ENCODE results near the gene RHBDF1.
"Not testable (repeated sequence)": the region's sequence is repeated elsewhere in the genome, so short reads cannot be mapped to it uniquely, and the experiment has no call there.

Gene RHBDF1

DNA sequence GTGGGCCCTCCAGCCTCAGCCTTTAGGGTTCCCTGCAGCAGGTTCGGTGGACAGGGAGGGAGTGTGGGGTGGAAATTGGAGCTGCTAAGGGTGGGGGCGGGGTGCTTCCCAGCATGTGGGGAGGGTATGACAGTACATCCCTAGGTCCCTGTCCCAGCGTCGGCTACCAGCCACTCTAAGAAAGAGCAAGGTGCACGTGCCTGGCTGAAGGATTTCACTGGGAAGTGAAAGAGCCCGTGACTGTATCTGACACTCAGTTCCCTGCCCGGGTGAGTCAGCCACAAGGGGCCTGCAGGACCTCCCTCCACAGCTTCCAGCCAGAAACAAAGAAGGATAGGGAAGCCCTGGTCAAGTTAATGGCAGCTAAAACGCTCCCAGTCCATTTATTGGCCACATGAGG, 14.7 kb downstream of the RHBDF1 start:
- DNase-seq: no peak

DNA sequence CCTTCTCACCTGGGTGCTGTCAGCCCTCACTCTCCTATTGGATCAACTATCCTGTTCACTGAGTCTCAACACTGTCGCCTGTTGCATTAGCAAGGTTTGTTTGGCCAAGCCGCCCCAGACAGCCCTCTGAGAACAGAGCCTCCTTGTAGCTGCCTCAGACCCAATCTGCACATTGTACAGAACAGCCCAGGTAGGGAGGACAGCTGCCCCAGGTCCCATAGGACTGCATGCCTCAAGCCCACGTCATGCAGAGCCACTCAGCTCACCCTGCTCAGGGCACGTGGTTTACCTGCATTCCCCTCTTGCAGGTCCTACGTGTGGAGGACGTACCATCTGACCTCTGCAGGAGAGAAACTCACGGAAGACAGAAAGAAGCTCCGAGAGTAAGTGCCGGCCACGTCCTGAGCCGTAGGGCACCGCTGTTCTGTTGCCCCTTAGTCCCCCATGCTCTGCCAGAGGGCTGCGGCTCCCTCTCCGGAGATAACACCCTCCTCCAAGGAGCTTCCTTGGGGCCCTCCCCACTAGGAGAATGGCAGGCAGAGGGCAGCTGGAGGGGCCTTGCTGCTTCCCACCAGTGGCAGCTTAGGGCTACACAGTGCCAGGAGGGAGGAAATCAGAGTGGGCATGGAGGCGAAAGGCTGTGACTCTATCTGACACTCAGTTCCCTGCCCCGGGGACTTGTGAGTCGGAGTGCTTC, 16.1 kb downstream of the RHBDF1 start:
- DNase-seq: no peak

DNA sequence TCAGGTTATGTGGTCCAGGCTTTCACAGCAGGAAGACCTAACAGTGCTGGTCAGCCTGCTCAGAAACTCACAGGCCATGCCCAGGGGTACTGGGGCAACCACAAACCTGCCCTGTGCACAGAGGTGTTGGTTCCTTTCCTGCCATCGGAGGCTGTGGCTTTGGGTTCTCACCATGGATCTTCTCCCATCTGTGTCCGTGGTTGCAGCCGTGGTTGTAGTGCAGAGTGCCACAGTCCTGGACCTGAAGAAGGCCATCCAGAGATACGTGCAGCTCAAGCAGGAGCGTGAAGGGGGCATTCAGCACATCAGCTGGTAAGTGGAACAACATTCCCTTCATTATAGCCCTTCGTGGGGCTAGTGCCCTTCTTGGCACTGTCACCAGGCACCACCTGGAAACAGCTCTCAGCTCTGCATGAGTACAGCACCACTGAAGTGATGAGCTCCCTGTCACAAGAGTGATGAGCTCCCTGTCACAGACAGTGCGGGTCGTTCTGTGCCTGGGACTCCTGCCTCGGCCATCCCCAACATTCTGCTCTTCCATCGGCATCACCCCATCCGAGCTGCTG, 16.8 kb downstream of the RHBDF1 start:
- no peak for DNase-seq

DNA sequence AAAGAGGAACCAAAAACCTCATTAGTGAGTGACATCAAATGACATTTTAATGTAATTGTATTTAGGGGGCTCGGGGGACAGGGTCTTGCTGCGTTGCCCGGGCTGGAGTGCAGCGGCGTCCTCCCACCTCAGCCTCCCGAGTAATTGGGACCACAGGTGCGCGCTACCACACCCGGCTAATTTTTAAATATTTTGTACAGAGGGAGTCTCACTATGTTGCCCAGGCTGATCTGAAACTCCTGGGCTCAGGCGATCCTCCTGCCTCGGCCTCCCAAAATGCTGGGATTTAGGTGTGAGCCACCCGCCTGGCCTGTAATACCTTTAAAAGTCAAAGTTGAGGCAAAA, 18.2 kb downstream of the RHBDF1 start:
- DNase-seq: no peak

DNA sequence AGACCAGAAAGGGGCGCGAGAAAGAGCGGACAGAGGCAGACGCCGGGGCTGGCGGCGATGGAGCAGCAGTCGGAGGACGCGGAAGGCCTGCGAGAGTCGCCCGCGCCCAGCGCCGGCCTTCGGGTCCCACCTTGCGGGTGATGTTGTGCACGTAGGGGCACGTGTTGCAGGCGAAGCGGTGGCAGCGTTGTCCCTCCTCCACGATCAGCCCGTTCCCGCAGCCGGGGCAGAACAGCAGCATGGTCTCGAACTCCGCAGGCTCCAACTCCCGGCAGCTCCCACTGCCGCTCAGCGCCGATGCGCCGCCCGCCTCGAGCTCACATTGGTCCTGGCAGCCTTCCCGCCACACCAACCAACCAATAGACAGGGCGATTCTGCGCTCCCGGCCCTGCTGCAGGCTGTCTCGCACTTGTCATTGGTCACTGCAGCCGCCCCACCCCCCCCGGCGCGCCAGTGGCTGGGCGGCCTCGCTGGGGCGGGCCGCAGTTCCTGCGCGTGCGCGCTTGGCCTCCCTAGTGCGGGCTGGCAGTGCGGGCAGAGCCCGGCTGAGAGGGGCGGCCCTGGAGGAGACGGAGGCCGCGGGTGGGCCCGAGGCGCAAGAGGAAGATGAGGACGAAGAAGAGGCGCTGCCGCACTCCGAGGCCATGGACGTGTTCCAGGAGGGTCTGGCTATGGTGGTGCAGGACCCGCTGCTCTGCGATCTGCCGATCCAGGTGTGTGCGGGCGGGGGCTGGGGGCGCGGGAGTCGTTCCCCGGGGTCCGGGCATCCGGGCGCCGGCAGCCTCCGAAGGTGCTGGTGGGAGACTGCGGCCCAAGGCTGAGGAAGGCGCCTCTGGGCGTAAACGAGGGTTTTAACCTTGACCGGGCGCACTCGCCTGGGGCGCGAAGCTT, 18.8 kb downstream of the RHBDF1 start, which contains the start of the genes POLR3K and SNRNP25:
POLR3K (minus strand) TSS at position 263 of the 891 bp plus-strand sequence; CDS start at position 241, 22 bp downstream.
SNRNP25 (plus strand) TSS at position 483 of the 891 bp plus-strand sequence; CDS start at position 672, 189 bp downstream.
- peak; percentile 99 for DNase-seq

DNA sequence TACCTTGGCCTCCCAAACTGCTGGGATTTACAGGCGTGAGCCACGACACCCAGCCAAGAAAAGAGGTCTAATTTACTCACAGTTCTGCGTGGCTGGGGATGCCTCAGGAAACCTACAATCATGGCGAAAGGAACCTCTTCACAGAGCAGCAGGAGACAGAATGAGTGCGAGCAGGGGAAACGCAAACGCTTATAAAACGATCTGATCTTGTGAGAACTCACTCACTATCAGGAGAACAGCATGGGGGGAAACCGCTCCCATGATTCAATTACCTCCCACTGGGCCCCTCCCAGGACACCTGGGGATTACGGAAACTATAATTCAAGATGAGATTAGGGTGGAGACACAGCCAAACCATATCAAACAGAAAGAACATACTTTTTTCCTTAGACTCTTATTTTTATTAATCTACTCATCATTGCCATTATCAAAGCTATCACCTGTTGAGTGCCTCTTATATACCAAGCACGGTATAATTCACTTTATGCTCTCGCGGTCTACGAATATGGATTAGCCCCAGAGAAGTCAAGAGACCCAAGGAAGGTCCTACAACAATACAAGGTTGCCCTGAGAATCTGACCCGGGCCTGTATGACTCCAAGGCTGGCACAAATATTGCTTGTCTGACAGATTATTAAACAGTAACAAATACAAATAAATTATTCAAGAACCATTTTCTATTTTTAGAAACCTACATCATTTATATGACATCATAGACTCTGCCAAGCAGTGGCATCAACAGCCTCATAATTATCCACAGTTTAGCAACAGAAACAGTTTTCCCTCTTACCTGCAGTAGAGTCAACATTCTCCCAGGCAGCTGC, 21.5 kb downstream of the RHBDF1 start:
- no peak for DNase-seq

DNA sequence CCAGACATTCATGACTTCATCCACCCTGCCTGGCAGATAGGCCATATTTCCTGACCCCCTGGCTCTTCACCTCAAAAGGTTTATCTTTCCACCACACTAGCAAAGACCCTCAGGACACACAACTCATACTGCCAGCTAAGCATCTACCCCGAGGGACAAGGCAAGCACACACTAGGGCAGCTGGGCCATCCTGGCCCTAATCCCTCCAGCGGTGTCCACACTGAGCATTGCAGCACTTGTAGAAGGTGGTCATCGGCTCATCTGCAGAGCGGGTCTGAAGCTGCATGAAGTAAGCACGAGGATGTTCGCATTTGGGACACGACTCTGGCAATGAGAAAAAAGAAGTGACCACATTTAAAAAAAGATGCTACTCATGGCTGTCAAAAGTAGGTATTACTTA, 25.2 kb downstream of the RHBDF1 start:
- no peak for DNase-seq

DNA sequence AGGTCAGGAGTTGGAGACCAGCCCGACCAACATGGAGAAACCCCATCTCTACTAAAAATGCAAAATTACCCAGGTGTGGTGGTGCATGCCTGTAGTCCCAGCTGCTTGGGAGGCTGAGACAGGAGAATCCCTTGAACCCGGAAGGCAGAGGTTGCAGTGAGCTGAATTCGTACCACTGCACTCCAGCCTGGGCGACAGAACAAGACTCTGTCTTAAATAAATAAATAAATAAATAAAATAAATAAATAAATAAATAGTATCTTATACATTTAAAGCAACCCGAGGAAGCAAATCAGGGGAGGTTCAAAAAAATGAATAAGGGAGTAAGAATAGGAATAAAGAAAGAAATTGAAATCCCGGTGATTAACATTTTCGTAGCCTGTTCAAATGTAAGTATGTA, 25.9 kb downstream of the RHBDF1 start:
- not testable (repeated sequence) for DNase-seq

DNA sequence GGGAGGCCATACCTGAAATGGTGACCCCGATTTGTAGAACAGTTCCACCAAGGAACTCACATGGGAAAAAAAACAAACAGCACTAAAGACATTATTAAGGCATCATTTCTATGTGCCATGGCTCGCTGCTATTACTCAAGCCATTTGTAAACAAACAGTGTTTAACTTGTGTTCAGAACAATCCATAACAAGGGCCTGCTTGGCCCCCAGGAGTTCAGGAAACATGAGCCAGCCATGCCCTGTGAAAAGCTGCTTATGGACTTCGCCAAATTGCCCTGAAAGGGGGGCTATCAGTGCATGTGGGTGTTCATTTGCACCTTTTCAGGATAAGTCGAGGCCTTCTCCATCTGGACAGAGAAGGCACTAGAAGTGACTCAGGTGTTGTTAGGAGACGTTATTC, 27.0 kb downstream of the RHBDF1 start:
- DNase-seq: no peak

DNA sequence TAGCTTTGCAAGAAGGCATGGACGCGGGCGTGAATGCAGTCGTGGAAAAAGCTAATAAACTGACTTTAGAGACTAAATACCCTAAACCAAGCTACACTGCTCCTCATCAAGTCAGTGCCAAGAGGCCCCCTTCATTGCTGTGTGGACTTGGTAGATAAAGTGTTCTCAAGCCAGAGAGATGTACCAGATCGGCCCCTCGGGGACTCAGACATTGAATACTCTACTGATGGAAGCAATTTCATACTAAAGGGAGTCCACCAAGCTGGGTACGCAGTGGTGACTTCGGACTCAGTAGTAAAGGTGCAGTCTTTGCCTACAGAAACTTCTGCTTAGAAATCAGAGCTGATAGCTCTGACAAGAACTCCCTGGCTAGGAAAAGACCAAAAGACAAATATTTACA, 27.8 kb downstream of the RHBDF1 start:
- no peak for DNase-seq

DNA sequence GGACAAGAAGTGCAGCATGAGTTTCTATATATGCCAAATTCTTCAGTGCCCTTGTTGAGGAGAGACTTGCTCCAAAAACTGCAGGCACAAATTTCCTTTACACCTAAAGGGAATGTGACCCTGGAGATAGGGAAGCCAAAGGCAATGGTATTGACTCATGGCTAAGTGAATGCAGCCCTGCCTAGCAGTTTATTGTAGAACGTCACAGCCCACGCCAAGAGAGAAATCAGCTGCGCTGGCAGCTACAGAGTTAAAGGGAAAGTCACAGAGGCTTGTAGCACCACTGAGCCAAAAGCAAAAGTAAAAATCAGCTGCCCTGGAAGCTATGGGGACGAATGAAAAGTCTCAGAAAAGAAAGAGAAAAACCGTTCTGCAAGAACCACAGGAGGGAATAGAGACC, 29.1 kb downstream of the RHBDF1 start:
- no peak for DNase-seq

DNA sequence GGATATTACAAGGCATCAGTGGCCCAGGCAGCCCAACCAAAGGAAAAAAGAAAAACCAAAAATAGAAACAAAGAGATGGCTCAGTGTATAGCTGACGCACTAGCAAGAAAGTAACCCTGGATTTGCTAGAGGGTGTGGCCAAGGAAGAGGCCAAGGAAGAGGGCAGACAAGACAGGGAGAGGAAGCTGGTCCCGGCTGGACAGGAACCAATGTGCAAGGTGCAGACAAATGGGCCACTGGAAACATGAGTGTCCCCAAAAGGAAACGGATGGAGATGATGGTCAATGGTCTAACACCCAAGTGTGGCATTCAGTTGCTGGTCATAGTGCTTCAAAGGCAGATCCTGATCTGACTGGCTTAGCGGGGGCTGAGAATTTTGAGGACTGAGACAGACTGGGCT, 29.7 kb downstream of the RHBDF1 start:
- DNase-seq: no peak

DNA sequence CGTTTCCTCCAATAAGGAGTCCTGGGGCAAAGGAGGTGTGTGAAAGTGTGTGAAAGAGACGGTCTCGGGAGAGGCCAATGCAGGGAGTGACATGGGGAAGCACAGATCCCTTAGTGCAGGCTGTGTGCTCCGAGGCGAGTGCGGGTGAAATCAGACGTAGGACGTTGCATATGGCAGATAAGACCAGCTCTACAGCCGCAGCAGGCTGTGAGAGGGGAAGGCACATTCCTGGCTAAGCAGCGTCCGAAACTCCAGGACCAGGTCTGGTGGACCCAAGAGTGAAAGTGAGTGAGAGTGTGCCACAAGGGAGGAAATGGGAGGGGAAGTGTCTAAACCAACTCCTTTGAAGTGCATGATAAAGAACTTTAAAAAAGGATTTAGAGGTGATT, 30.4 kb downstream of the RHBDF1 start:
- DNase-seq: no peak

DNA sequence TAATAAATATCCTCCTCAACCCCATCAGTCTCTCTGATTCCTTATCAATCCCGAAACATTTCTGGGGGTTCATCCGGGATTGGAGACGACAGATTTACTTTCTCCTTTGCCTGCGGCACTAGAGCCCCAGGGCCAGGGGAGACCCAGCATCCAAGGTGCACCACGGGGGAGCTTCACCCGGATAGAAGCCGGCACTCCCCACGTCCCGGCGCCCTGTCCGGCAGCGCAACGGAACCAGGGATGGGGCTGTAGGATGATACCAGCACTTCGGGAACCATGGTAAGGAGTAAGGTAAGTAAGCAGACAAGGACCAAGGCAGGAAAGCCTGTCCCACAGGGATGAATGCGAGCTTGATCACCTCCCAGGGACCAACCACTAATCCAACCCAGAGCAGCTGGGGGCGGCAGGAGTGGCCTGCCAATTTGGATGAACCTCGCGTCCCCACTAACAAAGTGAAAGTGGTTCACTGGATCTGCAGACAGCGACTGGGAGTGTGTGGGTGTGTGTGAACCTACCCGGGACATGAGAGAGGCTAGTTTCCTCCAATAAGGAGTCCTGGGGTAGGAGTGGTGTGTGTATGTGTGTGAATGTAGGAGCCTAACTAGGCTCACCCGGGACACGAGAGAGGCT, 30.9 kb downstream of the RHBDF1 start:
- DNase-seq: no peak

DNA sequence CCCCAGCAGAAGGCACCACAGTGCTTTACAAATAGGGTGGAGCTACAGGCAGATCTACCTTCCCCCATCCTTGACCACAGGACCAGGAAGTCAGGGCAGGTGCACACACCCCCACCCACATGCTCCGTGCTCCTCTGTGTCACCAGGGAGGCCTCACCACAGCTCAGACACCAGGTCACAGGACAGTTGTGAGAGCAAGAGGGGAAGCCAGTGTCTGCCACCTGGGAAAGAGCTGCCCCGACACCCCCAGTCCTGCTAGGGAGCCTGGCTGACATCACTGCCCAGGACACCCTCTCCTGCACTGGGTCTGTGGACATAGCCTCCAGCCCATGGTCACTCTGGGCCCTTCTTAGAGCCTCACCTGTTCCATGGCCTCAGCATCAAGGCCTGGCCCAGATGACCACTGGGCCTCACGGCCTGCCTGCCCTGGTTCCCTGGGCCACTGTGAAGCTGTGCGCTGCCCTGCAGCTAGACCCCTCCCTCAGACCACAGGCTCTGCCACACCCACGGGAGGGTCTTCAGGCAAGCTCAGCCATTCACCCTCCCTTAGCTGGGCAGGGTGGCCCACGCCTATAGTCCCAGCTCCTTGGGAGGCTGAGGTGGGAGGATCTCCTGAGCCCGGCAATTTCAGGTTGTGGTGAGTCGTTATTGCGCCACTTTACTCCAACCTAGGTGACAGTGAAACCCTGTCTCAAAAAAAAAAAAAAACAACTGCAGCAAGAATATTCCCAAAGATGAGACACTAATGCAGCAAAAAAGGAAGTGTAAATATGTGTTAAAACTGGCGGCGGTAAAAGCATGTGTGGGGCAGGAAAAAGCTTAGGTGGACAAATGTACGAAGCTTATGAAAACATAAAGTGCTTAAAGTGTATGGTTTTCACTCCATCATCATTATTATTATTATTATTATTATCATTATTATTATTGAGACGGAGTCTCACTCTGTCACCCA, 33.2 kb downstream of the RHBDF1 start:
- DNase-seq: peak; percentile 63

DNA sequence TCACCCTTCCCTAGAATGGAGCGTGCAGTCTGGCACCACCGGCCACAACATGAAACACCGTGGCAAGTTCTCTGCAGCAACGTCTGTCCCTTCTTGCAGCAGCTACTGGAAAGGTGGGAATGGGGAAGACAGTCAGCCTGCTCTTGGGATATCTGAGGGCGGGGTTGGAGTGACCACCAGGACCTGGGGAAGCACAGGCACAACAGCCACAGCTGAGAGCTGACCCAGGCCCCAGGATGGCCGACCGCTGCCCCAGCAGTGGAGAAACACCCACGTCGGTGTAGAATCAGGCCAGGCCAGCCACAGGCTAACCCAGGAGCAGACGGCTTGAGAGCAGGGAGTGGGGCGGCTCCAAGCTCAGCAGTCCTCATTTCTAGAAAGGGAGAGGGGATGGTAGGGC, 34.2 kb downstream of the RHBDF1 start:
- peak; percentile 0 for DNase-seq

DNA sequence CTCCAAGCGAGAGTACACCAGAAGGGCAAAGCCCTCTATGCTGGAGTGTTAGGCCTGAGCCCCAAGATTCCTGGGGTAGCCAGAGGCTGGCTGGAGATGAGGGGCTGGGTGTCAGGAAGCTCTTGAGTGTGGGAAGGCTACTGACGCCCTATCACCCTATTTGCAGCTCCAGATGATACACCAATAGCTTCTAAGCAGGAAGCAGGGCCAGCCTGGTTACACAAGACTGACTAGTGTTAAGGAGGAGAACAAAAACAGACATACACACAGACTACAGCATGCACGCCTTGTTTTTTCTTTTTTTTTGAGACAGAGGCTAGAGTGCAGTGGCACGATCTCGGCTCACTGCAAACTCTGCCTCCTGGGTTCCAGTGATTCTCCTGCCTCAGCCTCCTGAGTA, 34.9 kb downstream of the RHBDF1 start:
- DNase-seq: no peak

DNA sequence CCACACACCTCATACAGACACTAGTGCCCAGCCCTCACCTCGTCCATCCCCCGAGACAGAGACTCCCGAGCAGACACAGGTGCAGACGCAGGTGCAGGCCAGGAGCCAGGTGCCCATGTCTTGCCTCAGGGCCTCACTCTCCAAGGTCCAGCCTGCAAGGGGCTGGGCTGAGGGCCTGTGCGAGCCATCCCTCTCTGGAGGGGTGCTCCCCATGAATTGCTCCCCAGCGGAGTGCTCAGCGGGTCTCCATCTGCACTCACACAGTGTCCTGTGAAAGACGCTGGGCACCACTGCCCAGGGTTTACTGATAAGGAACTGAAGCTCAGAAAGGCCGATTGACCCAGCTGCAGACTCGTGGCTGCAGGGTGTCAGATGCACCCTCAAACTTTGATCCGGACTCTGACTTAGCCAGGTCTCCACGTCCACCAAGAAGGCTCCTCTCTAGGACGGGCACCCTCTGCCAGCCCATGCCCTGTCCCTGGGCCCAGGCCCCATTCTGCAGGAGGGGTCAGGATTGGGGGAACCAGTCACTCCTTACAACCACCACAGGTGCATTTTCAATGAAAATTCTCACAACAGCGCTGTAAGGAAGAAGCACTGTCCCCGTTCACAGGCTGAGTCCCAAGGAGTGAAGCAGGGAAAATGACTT, 36.0 kb downstream of the RHBDF1 start:
- DNase-seq: no peak

DNA sequence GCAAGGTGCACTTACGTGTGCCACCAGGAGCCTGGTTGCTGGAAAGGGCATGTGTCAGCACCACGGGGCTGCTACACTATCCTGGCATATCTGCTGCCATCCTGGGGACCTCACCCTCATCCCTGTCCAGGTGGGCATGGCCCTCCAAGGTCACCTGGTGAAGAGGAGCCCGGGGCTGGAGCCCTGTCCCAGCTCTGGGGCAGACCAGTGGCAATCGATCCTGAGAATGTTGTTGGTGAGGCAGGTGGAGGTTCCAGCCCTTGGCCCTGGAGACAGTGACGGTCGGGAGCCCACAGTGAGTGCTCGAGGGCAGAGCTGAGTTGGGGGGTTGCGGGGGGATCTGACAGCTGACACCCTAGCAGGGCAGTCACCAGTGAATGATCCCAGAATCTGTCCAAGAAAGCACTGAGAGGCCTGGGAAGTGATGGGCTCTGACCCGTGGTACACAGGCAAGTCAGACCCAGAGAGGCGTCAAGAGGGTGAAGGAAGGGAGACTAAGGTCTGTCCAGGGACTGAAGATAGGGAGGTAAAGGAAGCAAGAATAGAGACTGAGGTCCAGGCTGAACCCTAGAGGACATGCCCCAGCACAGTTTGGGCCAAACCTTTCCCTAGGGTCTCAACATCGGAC, 36.6 kb downstream of the RHBDF1 start:
- DNase-seq: peak; percentile 0

DNA sequence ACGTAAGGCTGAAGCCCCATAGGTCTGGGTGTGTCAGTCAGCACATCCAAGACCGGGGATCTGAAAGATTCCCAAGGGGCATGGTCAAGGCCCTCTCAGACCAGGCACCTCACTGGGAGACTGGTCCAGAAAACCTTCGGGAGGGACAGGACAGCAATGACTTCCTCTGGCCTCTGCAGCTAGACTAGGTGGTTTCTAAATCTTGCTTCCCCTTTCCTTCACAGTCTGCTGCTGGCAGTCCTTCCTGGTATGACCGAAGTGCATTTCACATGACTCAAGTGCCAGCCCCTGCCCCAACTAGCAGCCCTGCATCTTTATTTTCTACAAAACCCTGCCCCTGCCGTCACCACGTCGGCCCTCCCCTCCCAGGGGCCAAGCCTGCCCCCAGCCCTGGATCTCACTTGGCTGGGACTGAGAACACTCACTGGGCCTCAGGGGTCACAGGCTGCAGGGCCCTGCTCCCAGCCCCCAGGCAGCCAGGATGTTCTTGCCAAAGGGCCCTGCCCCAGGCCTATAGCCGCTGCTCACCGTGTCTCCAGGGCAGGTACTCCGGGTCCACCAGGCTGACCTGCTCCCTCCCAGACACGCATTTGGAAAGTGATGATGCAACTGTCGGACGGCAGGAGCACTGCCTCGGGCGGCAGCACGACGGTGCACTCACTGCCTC, 37.3 kb downstream of the RHBDF1 start:
- peak; percentile 0 for DNase-seq
